DND-41 (cell line): ENCODE results near the gene RIBC1.
A peak's percentile ranks its signal among the peaks of the same experiment; 100 is the strongest.

Source experiments
- ATAC-seq: fragments of 200-7000 bp; cut with Tn5 transposase; 3 replicates; pipeline ENCODE4 v1.9.1; 2021; ENCODE audit warnings: low read depth; ENCODE audit not compliant: insufficient read depth
- DNase-seq: peaks from one replicate; pipeline ENCODE4 v3.0.0-alpha.2; 2020
- H2AFZ ChIP-seq: 2 replicates; pipeline ENCODE4 v1.6.0; 2012; ENCODE audit warnings: low read depth, low read length
- H3K27ac ChIP-seq: 2 replicates; pipeline ENCODE4 v1.5.1; 2012; ENCODE audit warnings: low read length, inconsistent platforms
- H3K27me3 ChIP-seq: fragments of 200-600 bp; sonication (generic); 2 replicates; pipeline ENCODE4 v1.6.0; 2012; ENCODE audit warnings: low read length, mild to moderate bottlenecking, inconsistent platforms; ENCODE audit not compliant: insufficient read depth, poor library complexity
- H3K36me3 ChIP-seq: 2 replicates; pipeline ENCODE4 v1.5.1; 2012; ENCODE audit warnings: low read length, inconsistent platforms; ENCODE audit not compliant: insufficient read depth
- H3K4me1 ChIP-seq: 2 replicates; pipeline ENCODE4 v1.5.1; 2012; ENCODE audit warnings: mild to moderate bottlenecking, low read length; ENCODE audit not compliant: insufficient read depth
- H3K4me2 ChIP-seq: 2 replicates; pipeline ENCODE4 v1.6.0; 2012; ENCODE audit warnings: mild to moderate bottlenecking, moderate library complexity, low read length, inconsistent platforms; ENCODE audit not compliant: insufficient read depth
- H3K4me3 ChIP-seq, 2 experiments: fragments of 200-600 bp in 1 of 2; shearing (Covaris generic) in 1 of 2; 2 replicates each; pipeline ENCODE4 v1.5.1; 2012 to 2016; ENCODE audit warnings: inconsistent platforms in 2 of 2, low read length in 2 of 2, mild to moderate bottlenecking in 2 of 2, low read depth in 1 of 2, moderate library complexity in 1 of 2
- H3K79me2 ChIP-seq: 2 replicates; pipeline ENCODE4 v1.6.0; 2012; ENCODE audit warnings: low read length, inconsistent platforms; ENCODE audit not compliant: insufficient read depth
- H3K9ac ChIP-seq: 2 replicates; pipeline ENCODE4 v1.6.0; 2012; ENCODE audit warnings: low read depth, mild to moderate bottlenecking, inconsistent platforms, low read length, moderate library complexity
- H3K9me3 ChIP-seq: 2 replicates; pipeline ENCODE4 v1.5.1; 2012; ENCODE audit warnings: low read length, moderate library complexity, mild to moderate bottlenecking, inconsistent platforms; ENCODE audit not compliant: insufficient read depth, severe bottlenecking
- H4K20me1 ChIP-seq: 2 replicates; pipeline ENCODE4 v1.6.0; 2012; ENCODE audit warnings: low read length; ENCODE audit not compliant: insufficient read depth
- EZH2 ChIP-seq: IDR thresholded peaks from 3 replicates; pipeline ENCODE4 v1.6.1; 2012; ENCODE audit warnings: borderline replicate concordance, low read depth, mild to moderate bottlenecking, moderate library complexity, low read length, inconsistent platforms; ENCODE audit not compliant: severe bottlenecking
- TF ChIP-seq, protein P1 (sequence below): IDR thresholded peaks from 2 replicates; pipeline ENCODE4 v1.5.1; 2012; ENCODE audit warnings: borderline replicate concordance, low read length, moderate library complexity, mild to moderate bottlenecking; ENCODE audit not compliant: poor library complexity, severe bottlenecking; ENCODE audit errors: extremely low read depth

RIBC1 gene

DNA sequence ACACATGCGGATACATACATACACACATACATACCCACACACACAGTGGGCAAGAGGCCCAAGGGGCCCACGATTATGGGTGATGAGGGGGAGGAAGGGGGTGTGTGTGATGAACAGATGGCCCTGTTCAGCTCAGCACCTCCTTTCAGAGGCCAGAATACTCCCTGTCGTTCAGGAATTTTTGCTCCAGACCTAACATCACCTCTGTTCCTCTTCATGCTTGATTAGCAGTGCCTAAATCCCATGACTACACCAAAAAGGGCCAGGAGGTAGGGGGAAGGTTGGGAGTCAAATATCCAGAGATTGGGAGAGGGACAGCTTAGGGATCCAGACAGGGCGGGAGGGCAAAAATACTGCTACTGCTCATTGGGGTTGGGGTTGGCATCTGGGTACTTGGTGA lies 42.9 kb upstream of the RIBC1 start:
- H3K27me3 ChIP-seq, result no peaks in the 10 kb centered on the region
- H3K36me3 ChIP-seq, result peaks cover 79% of the 10 kb centered on the region
- H3K4me2 ChIP-seq, result no peak overlapping the region
- no peak for ATAC-seq
- peaks cover 9% of the 10 kb centered on the region; the same call in 1 of the 2 replicates for H4K20me1 ChIP-seq
- DNase-seq, result no peak
- no peak overlapping the region for H2AFZ ChIP-seq
- no peaks in the 10 kb centered on the region for H3K9me3 ChIP-seq
- no peaks in the 10 kb centered on the region for H3K4me1 ChIP-seq
- no peak overlapping the region for H3K27ac ChIP-seq
- TF ChIP-seq, protein P1, sequence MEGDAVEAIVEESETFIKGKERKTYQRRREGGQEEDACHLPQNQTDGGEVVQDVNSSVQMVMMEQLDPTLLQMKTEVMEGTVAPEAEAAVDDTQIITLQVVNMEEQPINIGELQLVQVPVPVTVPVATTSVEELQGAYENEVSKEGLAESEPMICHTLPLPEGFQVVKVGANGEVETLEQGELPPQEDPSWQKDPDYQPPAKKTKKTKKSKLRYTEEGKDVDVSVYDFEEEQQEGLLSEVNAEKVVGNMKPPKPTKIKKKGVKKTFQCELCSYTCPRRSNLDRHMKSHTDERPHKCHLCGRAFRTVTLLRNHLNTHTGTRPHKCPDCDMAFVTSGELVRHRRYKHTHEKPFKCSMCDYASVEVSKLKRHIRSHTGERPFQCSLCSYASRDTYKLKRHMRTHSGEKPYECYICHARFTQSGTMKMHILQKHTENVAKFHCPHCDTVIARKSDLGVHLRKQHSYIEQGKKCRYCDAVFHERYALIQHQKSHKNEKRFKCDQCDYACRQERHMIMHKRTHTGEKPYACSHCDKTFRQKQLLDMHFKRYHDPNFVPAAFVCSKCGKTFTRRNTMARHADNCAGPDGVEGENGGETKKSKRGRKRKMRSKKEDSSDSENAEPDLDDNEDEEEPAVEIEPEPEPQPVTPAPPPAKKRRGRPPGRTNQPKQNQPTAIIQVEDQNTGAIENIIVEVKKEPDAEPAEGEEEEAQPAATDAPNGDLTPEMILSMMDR, result no peak
- no peak for TF ChIP-seq EZH2
- H3K79me2 ChIP-seq, result no peaks in the 10 kb centered on the region
- no peak overlapping the region for H3K9ac ChIP-seq
- no peak overlapping the region for H3K4me3 ChIP-seq

DNA sequence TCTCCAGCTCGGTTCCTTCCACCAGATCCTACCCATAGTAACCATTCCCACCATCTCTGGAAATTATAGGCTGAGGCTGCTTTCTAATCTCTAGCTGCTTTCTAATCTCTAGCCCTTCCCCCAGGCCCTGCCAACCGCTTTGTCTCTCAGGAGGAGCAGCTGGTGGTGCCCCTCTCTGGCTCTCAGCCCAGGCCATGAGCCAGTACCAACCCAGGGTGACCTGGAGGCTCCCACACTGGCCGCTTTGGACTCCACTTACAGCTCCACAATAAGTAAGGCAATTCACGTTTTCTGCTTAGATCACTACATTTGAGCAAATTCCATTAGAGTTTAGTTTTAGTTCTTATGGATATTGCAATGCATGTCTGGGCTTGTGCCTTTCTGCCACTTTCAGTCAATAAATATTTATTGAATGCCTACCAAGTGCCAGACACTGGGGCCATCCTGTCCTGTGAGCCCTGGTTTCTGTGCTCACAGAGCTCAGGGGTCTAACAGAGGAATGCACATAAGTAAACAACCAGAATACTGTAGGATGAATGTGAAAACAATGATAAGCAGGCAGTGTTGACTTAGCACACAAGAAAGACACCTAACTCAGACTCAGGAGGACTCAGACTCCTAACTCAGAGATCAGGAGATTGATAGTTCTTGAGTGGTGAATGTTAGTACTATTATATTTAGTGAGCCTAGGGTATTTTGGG lies 39.1 kb upstream of the RIBC1 start:
- Histone ChIP-seq H2AFZ (no peak overlapping the region), H4K20me1 (peaks cover 9% of the 10 kb centered on the region; the same call in 1 of the 2 replicates), H3K9ac (no peak overlapping the region), H3K4me2 (no peak overlapping the region), H3K36me3 (peaks cover 78% of the 10 kb centered on the region), H3K9me3 (no peaks in the 10 kb centered on the region), H3K27me3 (no peaks in the 10 kb centered on the region), H3K4me3 (no peak overlapping the region), H3K79me2 (no peaks in the 10 kb centered on the region), H3K4me1 (no peaks in the 10 kb centered on the region), H3K27ac (no peak overlapping the region)
- TF ChIP-seq, protein P1, result no peak
- no peak for TF ChIP-seq EZH2
- DNase-seq (no peak), ATAC-seq (no peak)

DNA sequence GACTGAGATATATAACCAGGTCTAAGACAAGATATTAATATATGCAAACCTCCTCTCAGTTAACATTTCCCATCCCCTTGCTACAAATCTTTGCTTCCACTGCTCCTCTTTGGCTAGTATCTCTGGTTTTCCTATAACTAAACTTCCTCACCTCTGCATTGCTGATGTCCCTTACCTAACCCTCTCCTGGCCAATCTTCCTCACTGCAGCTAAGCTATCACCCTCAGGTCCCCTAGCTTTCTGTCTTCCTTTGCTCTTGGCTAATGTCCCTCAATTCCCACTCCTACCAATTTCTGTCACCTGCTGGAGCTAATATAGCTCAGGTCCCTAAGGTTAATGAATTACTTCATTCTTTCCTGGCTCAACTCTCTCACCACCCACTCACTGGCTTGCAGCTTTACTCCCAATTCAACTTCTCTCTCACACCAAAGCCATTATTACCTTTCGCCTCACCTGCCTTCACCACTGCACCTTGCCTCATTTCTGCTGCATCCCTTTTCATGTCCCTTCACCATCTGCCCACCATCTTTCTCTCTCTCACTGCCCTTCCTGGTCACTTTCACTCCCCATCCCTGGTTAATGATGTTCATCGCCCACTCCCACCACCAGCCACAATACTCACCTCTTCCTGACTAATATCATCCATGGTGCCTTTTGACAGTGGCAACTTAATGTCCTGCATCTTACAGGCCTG lies 26.9 kb upstream of the RIBC1 start:
- peaks cover 71% of the 10 kb centered on the region for H3K36me3 ChIP-seq

More for the DNA sequence above, 26.9 kb upstream of the RIBC1 start:
- no peak for TF ChIP-seq EZH2
- TF ChIP-seq, protein P1, result no peak
- Histone ChIP-seq H3K27me3 (no peaks in the 10 kb centered on the region), H4K20me1 (no peaks in the 10 kb centered on the region), H3K4me2 (no peak overlapping the region), H3K79me2 (no peaks in the 10 kb centered on the region), H3K4me3 (no peak overlapping the region), H3K9ac (no peak overlapping the region), H3K4me1 (no peaks in the 10 kb centered on the region), H2AFZ (no peak overlapping the region), H3K9me3 (no peaks in the 10 kb centered on the region), H3K27ac (no peak overlapping the region)
- 0 out of 3 replicates have a peak, but pooled peaks have one; percentile 31 for ATAC-seq
- DNase-seq, result no peak
